Neuronal stem cell (in vitro differentiated cells): ENCODE data around the gene RASL10A.

Experiments
- DNase-seq: peaks from one replicate; pipeline ENCODE4 v3.0.0-alpha.2; 2013; ENCODE audit warnings: low spot score
- H2AFZ ChIP-seq: one replicate; pipeline ENCODE4 v1.6.1; 2013; ENCODE audit warnings: mild to moderate bottlenecking, low read length, inconsistent platforms
- H2AK5ac ChIP-seq: 2 replicates; pipeline ENCODE4 v1.6.1; 2013; ENCODE audit warnings: low read depth, mild to moderate bottlenecking, inconsistent platforms, low read length, moderate library complexity, mixed read lengths
- H2BK120ac ChIP-seq: 2 replicates; pipeline ENCODE4 v1.6.1; 2013; ENCODE audit warnings: low read depth, mild to moderate bottlenecking, inconsistent platforms, low read length, moderate library complexity, mixed read lengths
- H2BK12ac ChIP-seq: one replicate; pipeline ENCODE4 v1.6.1; 2013; ENCODE audit warnings: low read length, inconsistent platforms
- H2BK15ac ChIP-seq: 2 replicates; pipeline ENCODE4 v1.6.1; 2013; ENCODE audit warnings: mild to moderate bottlenecking, low read length, inconsistent platforms, mixed read lengths
- H2BK5ac ChIP-seq: one replicate; pipeline ENCODE4 v1.6.1; 2013; ENCODE audit warnings: inconsistent platforms, mild to moderate bottlenecking, low read length, moderate library complexity
- H3K14ac ChIP-seq: one replicate; pipeline ENCODE4 v1.6.1; 2013; ENCODE audit warnings: low read length, inconsistent platforms
- H3K18ac ChIP-seq: 2 replicates; pipeline ENCODE4 v1.6.1; 2013; ENCODE audit warnings: low read length, inconsistent platforms
- H3K23ac ChIP-seq: 2 replicates; pipeline ENCODE4 v1.6.1; 2013; ENCODE audit warnings: low read depth, mild to moderate bottlenecking, mixed read lengths, low read length, inconsistent platforms; ENCODE audit not compliant: poor library complexity
- H3K27ac ChIP-seq: replicated peaks from 3 replicates; pipeline ENCODE4 v1.5.1; 2013; ENCODE audit warnings: low read length, inconsistent platforms
- H3K27me3 ChIP-seq, 3 experiments: 2 replicates each; pipeline ENCODE4 v1.6.1; 2013; ENCODE audit warnings: low read length in 3 of 3, mild to moderate bottlenecking in 2 of 3, inconsistent platforms in 1 of 3, low read depth in 1 of 3, mixed read lengths in 1 of 3, moderate library complexity in 1 of 3; ENCODE audit not compliant: control insufficient read depth in 3 of 3, insufficient read depth in 3 of 3
- H3K36me3 ChIP-seq, 2 donors: replicated peaks in 1 of 2; 2 replicates each; pipeline ENCODE4 v1.6.1; 2013; ENCODE audit warnings: low read length in 2 of 2; ENCODE audit not compliant: control insufficient read depth in 2 of 2, insufficient read depth in 2 of 2
- H3K4ac ChIP-seq: 2 replicates; pipeline ENCODE4 v1.6.1; 2013; ENCODE audit warnings: inconsistent platforms, mild to moderate bottlenecking, low read length, moderate library complexity
- H3K4me1 ChIP-seq, 2 donors: 1 replicate in 1 of 2; 2 replicates in 1 of 2; pipeline ENCODE4 v1.6.1; 2013; ENCODE audit warnings: low read length in 2 of 2, low read depth in 1 of 2; ENCODE audit not compliant: control insufficient read depth in 2 of 2, insufficient read depth in 1 of 2
- H3K4me2 ChIP-seq: one replicate; pipeline ENCODE4 v1.6.1; 2013; ENCODE audit warnings: mild to moderate bottlenecking, low read length, inconsistent platforms; ENCODE audit not compliant: insufficient read depth, poor library complexity, severe bottlenecking
- H3K4me3 ChIP-seq, 2 donors: 2 replicates each; pipeline ENCODE4 v1.5.1; 2013; ENCODE audit warnings: low read length in 2 of 2, mild to moderate bottlenecking in 2 of 2, inconsistent platforms in 1 of 2, moderate library complexity in 1 of 2
- H3K79me1 ChIP-seq: one replicate; pipeline ENCODE4 v1.6.1; 2013; ENCODE audit warnings: low read depth, mild to moderate bottlenecking, inconsistent platforms, low read length, moderate library complexity
- H3K9ac ChIP-seq: one replicate; pipeline ENCODE4 v1.6.1; 2013; ENCODE audit warnings: mild to moderate bottlenecking, low read depth, low read length, inconsistent platforms; ENCODE audit not compliant: poor library complexity
- H3K9me3 ChIP-seq, 2 donors: replicated peaks in 1 of 2; 2 replicates each; pipeline versions ENCODE3 to v1.6.1; 2013; ENCODE audit warnings: low read length in 2 of 2, mild to moderate bottlenecking in 2 of 2, inconsistent platforms in 1 of 2, low read depth in 1 of 2, mixed read lengths in 1 of 2, moderate library complexity in 1 of 2; ENCODE audit not compliant: control insufficient read depth in 2 of 2, insufficient read depth in 1 of 2
- H4K8ac ChIP-seq: one replicate; pipeline ENCODE4 v1.6.1; 2013; ENCODE audit warnings: low read depth, mild to moderate bottlenecking, inconsistent platforms, low read length, moderate library complexity
- H4K91ac ChIP-seq: one replicate; pipeline ENCODE4 v1.6.1; 2013; ENCODE audit warnings: low read length, low read depth, mild to moderate bottlenecking, inconsistent platforms; ENCODE audit not compliant: poor library complexity
- WGBS, 2 donors: extraction: QIAGEN DNeasy Blood & Tissue Kit; methylation state at CpG; one replicate each; pipeline ENCODE4 v1.1.7; 2013; ENCODE audit warnings: missing lambda C conversion rate in 2 of 2, mixed read lengths in 1 of 2; ENCODE audit not compliant: insufficient read length in 2 of 2, insufficient replicate concordance in 1 of 2; ENCODE audit errors: extremely low coverage in 2 of 2; 5-methylcytosine and 5-hydroxymethylcytosine counted together

RASL10A gene

DNA sequence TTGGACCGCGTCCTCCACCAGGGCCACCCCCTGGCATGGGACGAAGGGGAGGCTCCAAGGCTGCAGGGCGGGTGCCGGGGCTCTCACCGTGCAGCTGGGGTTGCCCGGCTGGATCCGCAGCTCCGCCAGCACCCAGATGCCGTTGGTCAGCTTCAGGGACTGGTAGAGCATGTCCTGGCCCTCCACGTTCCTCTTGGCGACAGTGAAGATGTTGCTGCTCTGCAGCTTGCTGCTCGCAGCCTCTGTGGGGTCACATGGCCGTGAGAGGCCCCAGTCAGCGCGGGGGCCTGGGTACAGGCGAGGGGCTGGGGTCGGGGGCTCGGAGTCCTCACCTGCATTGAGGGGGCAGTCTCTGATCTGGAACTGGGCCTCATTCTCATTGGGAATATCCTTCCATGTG is 14.8 kb upstream of the RASL10A start:
- no peak overlapping the region for H2BK120ac ChIP-seq

DNA sequence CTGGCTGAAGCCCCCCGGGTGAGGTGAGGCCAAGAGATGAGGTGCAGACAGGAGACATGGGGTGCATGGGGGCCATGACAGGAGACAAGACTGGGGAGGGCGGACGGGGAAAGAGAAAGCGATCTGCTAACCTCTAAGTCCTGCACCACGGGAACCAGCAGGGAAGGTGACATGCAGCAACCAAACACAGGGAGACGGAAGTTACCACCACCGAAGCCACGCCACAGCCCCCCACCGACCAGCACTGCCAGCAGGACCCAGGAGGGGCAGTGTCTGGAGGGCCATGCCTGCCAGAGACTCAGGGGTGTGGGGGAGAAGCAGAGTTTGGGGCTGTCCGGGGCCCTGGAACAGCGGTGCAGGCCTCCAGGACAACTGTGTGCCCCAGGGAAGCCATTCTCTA is 14.1 kb upstream of the RASL10A start:
- no peak overlapping the region for H3K23ac ChIP-seq
- no peaks in the 10 kb centered on the region for H3K27me3 ChIP-seq
- H2BK12ac ChIP-seq = no peak overlapping the region
- no peak overlapping the region for H3K4me3 ChIP-seq
- H2BK5ac ChIP-seq = peak overlapping the region; percentile 39
- no peak overlapping the region for H3K27ac ChIP-seq
- H2AK5ac ChIP-seq = no peak overlapping the region
- H3K4me2 ChIP-seq = no peak overlapping the region
- H3K14ac ChIP-seq = no peak overlapping the region
- peak overlapping the region; percentile 35 for H2BK15ac ChIP-seq
- peaks cover 4 to 7% of the 10 kb centered on the region in 2 donors for H3K4me1 ChIP-seq
- H3K18ac ChIP-seq = no peak overlapping the region
- peak overlapping the region; percentile 41 for H2BK120ac ChIP-seq
- peaks cover 11 to 67% of the 10 kb centered on the region in 2 donors for H3K36me3 ChIP-seq
- H4K91ac ChIP-seq = no peak overlapping the region
- peak overlapping the region; percentile 18 for H3K9ac ChIP-seq
- H3K4ac ChIP-seq = no peak overlapping the region
- no peaks in the 10 kb centered on the region for H3K9me3 ChIP-seq
- no peak for DNase-seq
- H4K8ac ChIP-seq = no peak overlapping the region
- no peaks in the 10 kb centered on the region for H3K79me1 ChIP-seq
- H2AFZ ChIP-seq = no peak overlapping the region
- no CpG with 5 or more reads among the region's 11 CpGs for WGBS, 2 donors

More for the DNA sequence above, 14.8 kb upstream of the RASL10A start:
- Histone ChIP-seq H3K18ac (no peak overlapping the region), H3K4me3 (no peak overlapping the region), H2BK5ac (peak overlapping the region; percentile 24), H2AFZ (no peak overlapping the region), H3K23ac (peak overlapping the region; percentile 73), H3K36me3 (peaks cover 14 to 70% of the 10 kb centered on the region in 2 donors), H3K4me1 (peaks cover 4 to 7% of the 10 kb centered on the region in 2 donors), H3K79me1 (no peaks in the 10 kb centered on the region), H4K8ac (no peak overlapping the region), H3K9ac (no peak overlapping the region), H3K27ac (no peak overlapping the region), H3K14ac (peak overlapping the region; percentile 33), H2BK15ac (no peak overlapping the region), H3K27me3 (no peaks in the 10 kb centered on the region), H3K4ac (no peak overlapping the region), H4K91ac (no peak overlapping the region), H3K4me2 (no peak overlapping the region), H2AK5ac (peak overlapping the region; percentile 83), H3K9me3 (no peaks in the 10 kb centered on the region), H2BK12ac (peak overlapping the region; percentile 73)
- no CpG with 5 or more reads among the region's 19 CpGs for WGBS, 2 donors
- DNase-seq = no peak

DNA sequence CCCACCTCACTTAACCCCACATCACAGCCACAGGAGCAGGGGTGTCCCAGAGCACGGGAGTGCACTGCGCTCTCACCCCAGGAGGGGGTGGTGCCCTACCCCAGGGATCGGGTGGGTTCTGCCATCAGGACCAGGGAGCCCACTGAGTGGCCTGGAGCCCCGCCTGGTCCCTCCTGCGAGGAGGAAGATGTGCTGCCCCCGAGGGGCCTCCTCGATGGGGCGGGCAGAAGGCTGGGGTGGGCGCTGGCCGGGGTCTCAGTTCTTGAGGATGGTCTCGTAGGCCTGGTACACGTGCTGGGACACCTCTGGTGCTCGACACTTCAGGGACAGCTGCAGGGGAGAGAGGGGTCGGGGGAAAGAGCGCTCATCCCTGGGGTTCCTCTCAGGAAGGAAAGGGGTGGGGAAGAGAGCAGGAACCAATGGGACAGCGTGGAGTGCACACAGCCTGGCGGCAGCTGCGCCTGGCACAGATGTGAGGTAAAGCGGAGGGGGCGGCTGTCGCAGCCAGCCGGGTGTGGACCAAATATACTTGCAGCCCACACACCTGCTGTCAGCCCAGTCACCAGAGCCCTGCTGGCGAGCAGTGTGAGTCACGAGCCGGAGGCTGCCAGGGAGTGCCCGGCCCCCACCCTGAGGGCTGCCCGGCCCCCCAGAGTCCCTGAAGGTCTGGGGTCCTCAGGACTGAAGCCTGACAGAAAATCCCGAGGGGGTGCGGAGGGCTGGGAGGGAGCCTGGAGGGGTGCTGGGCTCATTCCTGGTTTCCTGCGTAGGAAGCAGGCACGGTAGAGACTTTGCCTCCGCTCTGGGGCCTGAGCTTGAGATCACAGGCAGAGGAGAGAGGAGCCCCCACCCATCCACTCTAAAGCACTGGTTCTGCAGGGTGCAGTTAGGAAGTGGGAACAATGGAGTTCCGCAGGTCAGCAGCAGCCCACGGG is 13.3 kb upstream of the RASL10A start:
- no peak overlapping the region for H4K91ac ChIP-seq
- H3K4ac ChIP-seq = no peak overlapping the region
- no peak overlapping the region for H4K8ac ChIP-seq
- no peak overlapping the region for H2BK12ac ChIP-seq
- no peak overlapping the region for H3K18ac ChIP-seq
- DNase-seq = no peak
- H2AFZ ChIP-seq = no peak overlapping the region
- no peak overlapping the region for H3K27ac ChIP-seq
- WGBS, 2 donors = no CpG with 5 or more reads among the region's 34 CpGs
- no peak overlapping the region for H3K4me2 ChIP-seq
- H3K36me3 ChIP-seq = peaks cover 11 to 61% of the 10 kb centered on the region in 2 donors
- no peak overlapping the region for H3K23ac ChIP-seq
- H2AK5ac ChIP-seq = peak overlapping the region; percentile 21
- peaks cover 4 to 7% of the 10 kb centered on the region in 2 donors for H3K4me1 ChIP-seq
- H3K14ac ChIP-seq = no peak overlapping the region
- H3K79me1 ChIP-seq = no peaks in the 10 kb centered on the region
- H3K27me3 ChIP-seq = no peaks in the 10 kb centered on the region
- no peak overlapping the region for H2BK15ac ChIP-seq
- no peak overlapping the region for H3K9ac ChIP-seq
- H2BK120ac ChIP-seq = no peak overlapping the region
- H3K4me3 ChIP-seq = no peak overlapping the region
- no peaks in the 10 kb centered on the region for H3K9me3 ChIP-seq
- peak overlapping the region; percentile 39 for H2BK5ac ChIP-seq

DNA sequence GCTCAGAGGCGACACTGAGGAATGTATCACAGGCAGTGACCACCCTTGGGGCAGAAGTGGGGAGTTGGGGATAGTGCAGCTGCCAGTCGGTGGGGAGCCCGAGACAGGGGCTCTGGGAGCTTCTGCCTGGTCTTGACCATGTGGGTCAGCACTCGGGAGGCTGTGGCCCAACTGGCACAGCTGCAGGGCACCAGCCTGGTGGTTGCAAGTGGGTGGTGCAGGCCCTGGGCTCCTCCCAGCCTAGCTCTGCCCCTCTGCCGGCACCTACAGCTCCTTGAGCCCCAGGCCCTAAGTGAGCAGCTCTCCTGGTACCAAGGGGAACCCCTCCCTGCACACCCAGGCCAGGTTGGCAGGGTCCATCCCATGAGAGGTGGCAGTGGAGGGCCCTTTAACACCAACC is 12.6 kb upstream of the RASL10A start:
- H2BK15ac ChIP-seq = no peak overlapping the region
- H2AK5ac ChIP-seq = no peak overlapping the region
- no peak overlapping the region for H2BK12ac ChIP-seq
- H3K23ac ChIP-seq = no peak overlapping the region
- DNase-seq = no peak
- no peak overlapping the region for H3K9ac ChIP-seq
- no peaks in the 10 kb centered on the region for H3K79me1 ChIP-seq
- H4K8ac ChIP-seq = no peak overlapping the region
- H3K18ac ChIP-seq = no peak overlapping the region
- H2AFZ ChIP-seq = no peak overlapping the region
- peaks cover 11 to 58% of the 10 kb centered on the region in 2 donors for H3K36me3 ChIP-seq
- no peaks in the 10 kb centered on the region for H3K27me3 ChIP-seq
- no peak overlapping the region for H3K4me2 ChIP-seq
- H3K4me1 ChIP-seq = peaks cover 4 to 7% of the 10 kb centered on the region in 2 donors
- no peak overlapping the region for H2BK5ac ChIP-seq
- peak overlapping the region; percentile 21 for H3K14ac ChIP-seq
- no peaks in the 10 kb centered on the region for H3K9me3 ChIP-seq
- H2BK120ac ChIP-seq = no peak overlapping the region
- WGBS, 2 donors = no CpG with 5 or more reads among the region's 5 CpGs
- H3K4ac ChIP-seq = no peak overlapping the region
- no peak overlapping the region for H3K27ac ChIP-seq
- H3K4me3 ChIP-seq = no peak overlapping the region
- no peak overlapping the region for H4K91ac ChIP-seq
